CD4-positive, alpha-beta T cell treated with Interferon alpha-2 for 1 hour (primary cell): ENCODE results near the gene ITGB4.

Experiments
- DNase-seq, 2 donors: peaks; one replicate each; pipeline ENCODE4 v3.0.0-alpha.2; 2020 to 2022

Gene ITGB4

DNA sequence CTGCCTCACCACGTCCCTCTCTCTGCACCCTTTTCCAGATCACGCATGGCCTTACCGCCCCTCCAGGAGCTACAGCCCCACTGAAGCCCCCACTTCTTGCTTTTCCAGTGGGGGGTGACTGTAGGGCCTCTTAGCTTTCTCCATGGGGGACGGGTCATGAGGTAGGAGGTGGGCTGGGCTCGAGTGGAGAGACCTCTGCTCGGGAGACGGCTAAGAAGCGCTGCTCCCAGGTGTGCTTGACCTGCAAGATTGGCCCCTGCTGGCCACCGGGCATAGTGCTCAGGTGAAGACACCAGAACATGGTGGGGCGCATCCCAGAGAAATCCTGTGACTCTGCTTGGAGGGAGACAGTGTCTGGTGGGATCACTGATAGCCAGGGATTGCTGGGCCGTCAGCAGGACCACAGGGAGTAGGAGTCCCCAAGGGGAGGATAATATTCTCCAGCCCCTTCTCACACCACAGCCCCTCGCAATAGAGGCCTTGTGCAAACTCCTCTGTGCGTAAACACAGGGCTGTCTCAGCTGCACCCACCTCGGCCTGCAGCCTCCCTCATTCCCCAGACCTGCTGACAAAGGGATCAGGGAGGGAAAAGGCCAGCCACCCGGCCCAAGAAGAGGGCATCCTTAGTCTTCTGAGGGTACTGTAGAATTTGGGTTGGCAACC lies 52.7 kb downstream of the ITGB4 start:
- DNase-seq, result no peak

DNA sequence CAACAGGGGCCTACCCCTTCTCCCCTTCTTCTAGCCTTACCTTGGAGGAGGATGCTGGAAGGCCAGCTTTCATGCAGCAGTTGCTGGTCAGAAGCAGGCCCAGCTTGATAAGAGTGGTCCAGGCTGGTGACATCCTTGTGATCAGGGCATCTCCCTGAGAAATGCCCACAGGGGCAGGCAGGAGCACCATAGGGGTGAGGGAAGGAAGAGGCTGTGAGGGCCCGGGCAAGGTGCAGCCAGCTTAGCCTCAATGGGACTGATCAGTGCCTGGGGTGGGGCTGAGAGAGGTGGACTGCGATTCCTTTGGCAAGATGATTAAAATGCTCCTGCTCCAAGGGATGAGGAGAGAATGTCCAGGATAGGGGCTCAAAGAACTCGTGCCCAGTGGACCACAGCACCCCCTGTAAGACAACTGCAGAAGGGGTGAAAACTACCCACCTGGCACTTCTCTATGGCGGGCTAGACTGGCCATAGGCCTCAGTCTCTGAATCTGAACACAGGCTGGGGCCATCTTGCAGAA lies 53.3 kb downstream of the ITGB4 start:
- peak in 1 of 2 donors; percentile 32 for DNase-seq

DNA sequence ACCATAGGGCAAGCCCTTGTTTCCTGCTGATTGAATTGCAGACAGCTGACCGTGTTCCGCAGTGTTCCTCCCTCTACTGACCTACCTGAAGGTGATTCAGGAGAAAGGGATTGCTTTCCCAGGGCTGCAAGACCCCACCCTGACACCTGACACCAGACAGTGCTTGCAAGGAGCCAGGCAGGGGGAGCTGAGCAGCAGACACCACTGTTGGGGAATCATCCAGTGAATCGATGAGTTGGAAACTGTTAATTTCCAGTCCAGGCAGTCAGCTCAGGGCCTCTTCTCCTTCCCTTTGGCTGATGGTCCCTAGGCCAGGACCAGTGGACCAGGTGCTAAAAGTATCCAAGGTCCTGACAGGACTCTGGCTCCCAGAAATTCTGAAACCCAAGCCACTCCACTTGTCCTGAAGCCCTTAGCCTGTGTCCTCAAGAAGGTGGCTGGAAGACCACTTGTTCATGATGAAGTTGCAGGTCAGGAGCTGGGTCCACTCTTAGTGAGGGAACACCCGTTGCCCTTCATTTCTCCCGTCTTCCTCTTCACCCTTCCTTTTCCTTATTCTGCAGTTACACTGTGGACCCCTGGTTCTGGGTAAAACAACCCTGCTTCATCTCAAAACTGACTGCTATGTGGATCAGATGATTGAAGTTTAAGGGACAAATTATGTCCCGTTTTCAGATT lies 53.9 kb downstream of the ITGB4 start:
- DNase-seq, result peak; percentile 14 to 52

DNA sequence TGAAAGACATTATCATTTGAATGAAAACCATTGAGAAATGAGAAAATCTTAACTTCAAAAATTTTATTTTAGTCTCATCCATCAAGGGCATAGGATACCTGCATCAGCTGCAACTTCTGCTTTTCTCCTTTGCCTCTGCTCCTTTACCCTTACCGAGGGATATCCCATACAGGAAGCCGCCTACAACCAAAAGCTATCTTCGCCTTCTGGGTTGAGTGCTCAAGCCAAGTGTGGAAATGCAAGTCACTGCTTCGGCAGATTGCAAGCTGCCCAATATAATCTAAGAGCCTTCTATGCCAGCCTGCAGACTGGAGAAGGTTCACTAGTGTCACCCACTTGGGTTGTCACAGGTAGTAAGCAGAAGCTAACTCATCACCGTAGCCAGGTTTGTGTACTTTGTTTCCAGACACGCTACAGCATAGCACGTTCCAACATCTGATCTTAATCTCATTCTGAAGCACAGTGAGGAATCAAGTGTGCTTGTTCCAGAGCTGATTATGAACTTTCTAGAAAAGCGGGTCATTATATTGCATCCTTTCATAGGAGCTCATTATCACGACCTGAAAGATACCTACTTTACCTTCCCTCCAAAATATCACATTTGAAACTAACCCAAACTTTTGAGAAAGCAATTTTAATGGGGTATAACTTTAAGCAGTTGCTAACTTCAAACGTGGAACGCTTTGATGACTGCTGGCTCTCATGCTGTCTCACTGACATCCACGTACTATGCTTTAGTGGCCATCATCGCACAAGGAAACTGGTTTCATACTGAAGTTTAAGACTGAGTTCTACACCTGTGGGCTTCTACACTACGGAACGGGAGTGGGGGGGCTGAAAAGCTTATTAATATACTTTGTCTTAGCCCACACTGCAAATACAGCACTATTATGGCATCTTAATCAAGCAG lies 55.4 kb downstream of the ITGB4 start:
- peak; percentile 65 to 67 for DNase-seq

DNA sequence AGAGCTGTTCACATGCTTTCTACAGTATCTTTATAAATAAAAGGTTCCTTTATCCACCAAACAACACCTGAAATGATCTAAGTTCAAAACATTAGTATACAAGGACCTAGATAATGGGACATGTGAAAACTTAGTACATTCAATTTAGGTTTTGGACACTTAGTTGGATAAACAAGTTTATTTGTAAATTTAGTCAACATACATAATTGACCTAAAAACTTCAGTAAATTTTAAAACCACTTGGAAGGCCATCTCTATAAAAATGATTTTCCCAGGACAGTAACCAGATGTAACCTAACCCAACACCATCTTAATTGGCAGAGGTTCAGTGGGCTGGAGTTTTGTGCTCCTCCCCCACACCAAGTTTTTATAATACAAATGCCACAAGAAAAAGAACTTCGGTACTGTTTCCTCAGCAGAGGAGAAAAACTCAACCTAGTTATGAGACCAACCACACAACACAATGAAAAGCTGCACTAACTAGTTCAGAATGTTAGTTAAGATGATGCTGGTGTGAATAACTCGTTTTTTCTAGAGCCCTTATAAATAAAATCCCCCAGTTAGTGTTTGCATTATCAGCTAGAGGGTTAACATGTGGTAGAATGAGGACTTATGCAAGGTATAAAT lies 56.1 kb downstream of the ITGB4 start:
- peak in 1 of 2 donors; percentile 49 for DNase-seq

DNA sequence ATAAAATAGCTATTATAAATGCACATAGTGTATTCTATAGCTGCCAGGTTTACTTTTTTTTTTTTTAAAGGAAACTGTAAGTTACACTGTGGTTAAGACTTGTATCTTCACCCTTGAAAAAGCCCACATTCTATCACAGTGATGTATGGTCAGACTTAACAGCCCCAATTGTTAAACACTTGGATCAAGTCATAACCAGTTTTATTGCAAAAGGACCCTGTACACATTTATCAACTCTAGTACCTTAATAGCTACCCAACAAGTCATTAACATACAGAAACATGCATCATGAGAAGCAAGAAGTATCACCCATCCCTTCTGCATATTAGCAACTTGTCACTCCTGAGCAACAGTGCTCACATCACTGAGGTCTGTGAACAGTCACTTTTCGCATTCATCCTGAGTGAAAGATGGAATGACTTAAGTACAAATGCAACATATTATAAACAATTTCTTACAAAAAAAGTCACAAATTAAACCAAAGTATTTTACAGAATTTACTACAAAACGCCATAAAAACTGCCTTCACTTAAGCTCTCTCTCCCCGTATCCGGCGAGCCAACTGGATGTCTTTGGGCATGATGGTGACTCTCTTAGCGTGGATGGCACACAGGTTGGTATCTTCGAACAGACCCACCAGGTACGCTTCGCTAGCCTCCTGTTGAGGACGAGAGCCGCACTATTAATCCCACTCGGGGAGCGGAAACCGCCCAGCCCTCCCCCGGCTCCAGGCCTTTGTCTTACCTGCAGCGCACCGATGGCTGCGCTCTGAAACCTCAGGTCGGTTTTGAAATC lies 57.0 kb downstream of the ITGB4 start:
- peak; percentile 28 to 39 for DNase-seq

DNA sequence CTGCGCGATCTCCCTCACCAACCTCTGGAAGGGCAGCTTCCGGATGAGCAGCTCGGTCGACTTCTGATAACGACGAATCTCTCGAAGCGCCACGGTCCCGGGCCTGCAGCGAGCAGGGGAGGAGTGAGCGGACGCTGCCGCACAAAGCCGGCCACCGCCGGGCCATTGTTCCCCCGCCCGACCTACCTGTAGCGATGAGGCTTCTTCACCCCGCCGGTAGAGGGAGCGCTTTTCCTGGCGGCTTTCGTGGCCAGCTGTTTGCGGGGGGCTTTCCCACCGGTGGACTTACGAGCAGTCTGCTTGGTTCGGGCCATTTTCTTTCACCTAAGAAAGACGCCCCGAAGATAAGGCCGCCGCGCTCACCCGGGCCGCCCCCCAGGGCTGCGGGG lies 57.6 kb downstream of the ITGB4 start:
- peak in 1 of 2 donors; percentile 87 for DNase-seq

DNA sequence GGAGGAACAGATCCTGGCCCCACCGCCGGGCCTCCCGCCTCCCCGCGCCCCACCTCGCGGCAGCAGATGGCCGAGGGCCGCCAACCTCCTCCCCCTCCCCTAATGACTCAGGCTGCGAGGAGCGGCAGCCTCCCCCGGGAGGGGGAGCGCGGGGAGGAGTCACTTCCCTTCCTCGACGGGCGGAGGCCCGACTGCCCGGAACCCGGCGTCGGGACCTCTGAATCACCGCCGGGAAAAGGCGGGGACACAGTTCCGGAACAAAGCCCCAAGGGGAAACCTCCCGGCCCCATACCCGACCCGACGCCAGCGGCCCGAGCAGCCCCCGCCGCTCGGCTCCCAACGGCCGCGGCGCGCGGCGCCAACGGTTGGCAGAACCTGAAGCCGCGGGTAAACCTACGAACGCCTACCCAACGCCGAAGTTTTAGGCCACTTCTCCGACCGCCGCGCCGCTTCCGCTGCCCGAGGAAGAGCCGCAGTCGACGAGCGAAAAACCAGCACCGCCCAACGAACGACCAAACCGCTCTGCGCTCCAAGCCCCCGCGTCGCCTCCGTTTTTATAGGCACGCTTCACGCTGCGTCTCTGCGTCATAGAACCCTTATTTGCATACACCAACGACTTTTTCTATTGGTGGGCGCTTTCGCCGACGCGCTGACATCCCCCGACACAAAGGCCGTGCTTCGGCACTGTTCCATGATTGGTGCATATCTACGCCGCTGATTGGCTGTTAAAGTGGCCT lies 58.2 kb downstream of the ITGB4 start:
- peak; percentile 99 for DNase-seq

DNA sequence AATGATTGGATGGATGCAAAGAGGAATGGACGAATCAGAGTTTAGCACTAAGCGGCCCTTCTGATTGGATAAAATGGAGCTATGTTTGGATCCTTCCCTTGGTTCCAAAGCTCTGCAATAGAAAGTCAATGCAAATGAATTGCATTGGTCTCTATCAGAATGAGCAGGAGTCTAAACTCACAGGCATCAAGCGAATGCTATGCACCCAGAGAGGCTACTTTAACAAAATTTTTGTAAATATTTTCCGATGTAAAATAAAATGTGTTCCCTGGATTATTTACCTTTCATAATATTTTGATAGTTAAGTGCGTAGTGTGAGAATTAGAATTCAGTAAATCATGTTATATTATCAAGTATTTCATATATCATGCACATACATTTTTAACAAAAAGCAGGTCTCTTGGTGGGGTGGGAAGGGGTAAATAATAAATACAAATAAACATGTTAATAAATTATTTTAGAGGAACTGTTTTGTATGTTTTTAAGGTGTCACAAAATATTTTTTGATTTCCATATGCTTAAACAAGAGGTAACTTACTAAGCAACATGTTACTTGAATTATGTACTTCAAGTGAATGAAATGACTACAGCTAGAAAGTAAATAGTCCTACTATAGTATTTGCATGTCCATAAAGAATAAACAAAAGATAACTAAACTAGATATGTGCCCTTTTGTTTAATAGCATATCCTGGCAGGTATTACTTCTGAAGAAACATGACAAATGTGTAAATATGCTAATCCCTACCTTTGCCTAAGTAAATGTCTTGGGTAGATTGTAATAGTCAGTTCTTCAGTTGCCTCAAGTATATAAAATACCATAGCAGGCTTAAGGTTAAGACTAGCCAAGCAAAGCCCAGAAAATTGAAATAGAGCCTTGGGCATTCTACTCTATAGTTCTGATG lies 59.0 kb downstream of the ITGB4 start:
- DNase-seq, result no peak

DNA sequence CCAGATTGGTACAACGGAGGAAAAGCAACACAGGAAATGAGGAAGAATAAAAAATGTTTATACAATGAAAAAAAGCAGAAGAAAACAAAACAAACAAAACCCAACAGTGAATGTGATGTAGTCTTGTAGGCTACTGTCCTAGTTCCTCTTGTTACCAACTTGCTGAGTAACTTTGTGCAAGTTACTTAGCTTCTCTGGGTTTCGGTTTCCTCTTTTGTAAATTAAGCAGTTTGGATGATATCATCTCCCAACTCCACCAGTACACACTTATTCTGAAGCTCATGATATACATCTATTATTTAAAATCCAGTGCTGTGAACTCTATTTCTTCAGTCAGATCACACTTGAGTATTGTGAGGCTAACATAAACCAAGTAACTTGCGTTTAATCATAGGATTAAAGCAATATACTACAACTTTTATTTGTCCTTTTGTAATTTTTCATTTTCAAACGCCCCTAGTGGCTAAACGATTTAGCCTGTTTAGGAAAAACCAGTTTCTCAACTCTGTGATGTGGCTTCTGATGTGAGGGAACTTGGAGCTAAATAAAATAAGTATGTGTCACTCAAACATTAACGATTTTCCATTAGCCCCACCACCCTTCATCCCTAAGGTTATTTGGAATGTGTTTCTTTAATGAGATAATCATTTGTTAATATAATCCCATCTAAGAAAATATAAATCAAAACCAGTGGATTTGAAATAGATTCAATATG lies 62.0 kb downstream of the ITGB4 start:
- peak; percentile 33 to 85 for DNase-seq

DNA sequence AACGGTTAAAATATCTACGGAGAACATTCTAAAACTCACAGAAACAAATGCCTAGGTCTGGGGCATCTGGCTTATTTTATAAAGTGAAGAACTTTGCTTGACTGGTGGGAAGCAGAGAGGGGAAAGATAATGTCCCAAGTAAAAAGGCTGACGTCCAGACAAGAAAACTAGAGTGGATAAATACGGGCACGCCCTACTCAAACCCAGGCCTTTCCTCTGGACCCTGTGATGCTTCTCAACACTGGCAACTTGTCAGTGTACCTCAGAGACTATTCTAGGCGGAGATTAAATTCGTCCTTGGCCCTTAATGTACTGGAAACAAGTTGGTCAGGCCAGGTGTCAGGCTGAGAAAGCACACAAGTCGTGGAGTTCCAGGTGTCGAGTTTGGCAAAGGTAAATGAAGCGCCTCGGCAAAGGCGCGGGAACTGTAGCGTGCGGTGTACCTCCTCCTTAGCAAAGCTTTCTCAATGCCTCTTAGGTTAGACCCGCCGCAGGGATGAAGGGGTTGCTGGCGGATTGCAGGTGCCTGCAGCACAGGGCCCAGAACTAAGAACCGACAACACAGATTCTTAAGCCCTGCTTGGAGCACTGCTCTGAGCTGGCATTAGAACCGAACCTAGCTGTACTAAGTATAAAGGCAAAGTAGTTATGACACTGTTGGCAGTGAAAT lies 62.7 kb downstream of the ITGB4 start:
- DNase-seq, result no peak

DNA sequence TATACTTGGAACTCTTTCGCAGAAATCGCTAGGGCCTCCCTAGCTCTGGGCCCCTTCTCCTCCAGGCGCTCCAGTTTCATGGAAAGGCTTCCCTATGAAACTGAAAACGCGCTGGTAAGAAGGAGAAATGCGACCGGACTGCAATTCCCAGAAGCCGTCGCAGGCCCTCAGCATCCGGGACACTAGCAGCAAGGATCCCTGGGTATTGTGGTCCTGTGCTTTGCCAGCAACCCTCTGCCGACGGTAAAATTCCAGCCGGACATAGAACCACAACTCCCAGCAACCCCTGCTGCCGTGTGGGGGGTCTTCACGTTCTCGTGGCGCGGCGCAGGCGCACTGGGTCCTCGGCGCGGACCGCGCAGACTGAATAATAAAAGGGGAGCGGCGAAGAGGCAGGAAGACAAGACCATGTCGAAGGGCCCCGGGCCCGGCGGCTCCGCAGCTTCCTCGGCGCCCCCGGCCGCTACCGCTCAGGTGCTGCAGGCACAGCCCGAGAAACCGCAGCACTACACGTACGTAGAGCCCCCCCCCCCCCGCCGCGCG lies 63.3 kb downstream of the ITGB4 start, which contains the start of gene UNK:
Gene UNK, plus strand, starts transcription at position 334 of the 543 bp plus-strand sequence. Its CDS starts 75 bp downstream, at position 409.
- DNase-seq, result peak; percentile 99

DNA sequence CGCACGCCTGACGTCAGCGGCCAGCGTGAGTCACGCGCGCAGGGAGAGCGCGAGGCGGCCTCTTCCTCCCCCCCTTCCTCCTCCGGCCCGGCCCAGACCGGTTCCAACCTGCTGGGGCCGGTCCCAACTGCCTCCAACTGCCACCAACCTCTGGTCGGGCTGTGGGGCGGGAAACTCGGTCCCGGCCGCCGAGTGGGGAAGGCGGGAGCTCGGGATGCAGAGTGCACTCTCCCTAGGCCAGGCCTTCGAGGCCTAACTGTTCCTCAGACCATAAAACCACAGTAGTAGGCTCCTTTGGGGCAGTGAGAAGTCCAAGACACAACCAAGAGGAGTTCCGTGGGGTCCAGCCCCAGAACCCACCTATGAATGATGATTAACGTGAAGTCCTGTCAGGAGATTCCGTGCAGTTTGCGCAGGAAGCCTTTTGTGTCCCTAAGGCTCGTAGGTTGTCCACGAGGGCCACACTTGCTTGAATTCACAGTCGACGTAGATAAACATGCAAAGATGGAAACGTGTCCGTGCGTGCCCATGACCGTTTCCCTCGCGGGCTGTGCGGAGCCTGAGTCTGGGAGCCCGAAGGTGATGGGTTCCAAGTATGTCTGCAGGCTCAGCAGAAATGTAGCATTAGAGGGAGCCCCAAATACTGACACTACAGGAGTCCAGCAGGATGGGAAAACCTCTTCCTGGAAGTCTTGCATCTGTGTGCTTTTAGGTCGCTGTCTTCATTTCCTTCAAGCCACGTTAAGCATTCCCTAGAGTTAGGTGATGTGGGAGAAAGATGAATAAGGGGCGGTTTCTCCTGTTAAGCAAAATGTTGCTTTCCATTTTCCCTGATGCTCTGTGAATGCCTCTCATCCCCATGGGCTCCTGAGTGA lies 64.0 kb downstream of the ITGB4 start:
- peak; percentile 92 to 93 for DNase-seq

DNA sequence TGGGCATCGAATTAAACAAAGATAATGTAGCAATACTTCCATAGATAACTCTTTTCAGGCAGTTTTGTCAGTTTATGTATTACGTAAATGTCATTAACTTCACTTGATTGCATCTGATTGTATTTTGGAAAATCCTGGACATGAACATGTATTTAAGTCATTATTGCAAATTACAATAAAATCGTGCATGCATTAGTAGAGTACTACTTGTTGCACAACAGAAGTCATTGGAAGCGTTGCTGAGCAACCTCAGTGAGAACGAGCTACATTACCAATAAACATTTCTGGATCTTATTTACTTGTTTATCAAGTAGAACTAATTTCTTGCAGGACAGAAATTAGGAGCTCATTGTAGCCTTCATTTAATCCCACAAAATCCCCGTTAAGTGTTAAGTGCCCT lies 70.0 kb downstream of the ITGB4 start:
- DNase-seq, result no peak

DNA sequence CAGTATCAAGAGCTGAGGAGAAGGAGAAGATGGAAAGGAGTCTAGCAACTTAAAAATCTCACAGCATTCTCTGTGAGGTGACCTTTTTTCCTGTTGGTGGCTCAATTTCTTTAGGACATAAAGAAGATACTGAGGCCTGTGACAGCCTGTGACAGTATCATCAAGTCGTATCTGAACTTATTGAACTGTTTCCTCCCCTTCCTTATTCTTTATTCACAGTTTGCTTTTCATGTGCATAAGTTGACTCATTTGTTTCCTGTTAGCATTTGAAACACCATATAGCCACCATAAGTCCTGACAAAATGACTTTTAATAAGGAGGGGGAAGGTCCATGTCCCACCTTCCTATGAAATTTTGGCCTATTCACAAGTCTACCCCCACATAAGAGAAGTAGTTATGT lies 72.2 kb downstream of the ITGB4 start:
- DNase-seq, result no peak

DNA sequence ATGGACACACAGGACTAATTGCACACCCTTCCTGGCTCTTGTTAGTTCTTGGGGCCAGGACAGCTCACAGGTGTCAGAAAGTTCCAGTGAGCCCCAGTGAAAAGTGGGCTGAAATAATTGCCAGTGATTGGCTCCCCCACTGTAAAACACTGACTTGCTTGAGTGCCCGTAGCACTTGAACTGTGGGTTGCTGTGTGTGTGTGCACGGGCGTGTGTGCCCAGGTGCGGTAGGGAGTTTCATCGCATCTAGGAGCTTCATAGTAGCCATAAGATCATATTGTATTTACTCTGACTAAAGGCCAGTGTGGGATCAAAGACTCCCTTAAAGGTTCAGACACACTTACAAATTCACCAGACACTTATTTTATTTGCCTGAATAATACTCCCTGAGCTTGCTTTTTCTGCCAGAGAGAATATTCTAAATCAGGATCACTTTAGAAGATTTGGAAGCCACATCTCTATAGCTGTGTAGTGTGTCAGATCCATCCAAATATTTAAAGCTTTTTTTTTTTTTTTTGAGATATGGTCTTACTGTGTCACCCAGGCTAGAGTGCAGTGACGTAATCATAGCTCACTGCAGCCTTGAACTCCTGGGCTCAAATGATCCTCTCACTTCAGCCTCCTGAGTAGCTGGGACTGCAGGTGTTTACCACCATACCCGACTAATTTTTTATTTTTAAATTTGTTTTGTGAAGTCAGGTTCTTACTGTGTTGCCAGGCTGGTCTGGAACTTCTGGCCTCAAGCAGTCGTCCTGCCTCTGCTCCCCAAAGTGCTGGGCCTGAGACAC lies 74.8 kb downstream of the ITGB4 start:
- no peak for DNase-seq

DNA sequence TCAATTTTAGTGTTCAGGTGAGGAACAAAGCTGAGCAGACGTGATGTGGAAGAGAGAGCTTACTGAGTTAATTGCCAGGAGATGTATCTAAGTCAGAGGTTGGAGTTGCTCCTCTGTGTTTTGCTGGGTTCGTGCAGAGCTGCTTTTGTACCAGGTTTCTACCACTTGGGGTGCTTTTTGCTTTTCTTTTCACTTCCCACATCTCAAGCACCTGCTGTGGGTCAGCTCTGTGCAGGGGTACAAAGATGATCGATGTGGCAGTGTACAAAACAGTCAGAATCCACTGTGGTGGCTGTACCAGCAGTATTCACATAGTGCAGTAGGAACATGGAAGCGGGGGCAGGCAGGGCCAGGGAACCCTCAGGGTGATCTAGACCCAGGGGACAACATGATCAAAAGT lies 78.1 kb downstream of the ITGB4 start:
- DNase-seq, result no peak
